Fibroblast of lung (primary cell): ENCODE measurements around the gene BTBD16.

Source experiments
- CTCF ChIP-seq, 2 donors: IDR thresholded peaks in 1 of 2; conservative IDR thresholded peaks in 1 of 2; 1 replicate in 1 of 2; 2 replicates in 1 of 2; pipeline ENCODE4 v1.5.1; 2011 to 2012; ENCODE audit warnings: low read length in 2 of 2, control low read depth in 1 of 2, inconsistent platforms in 1 of 2, low read depth in 1 of 2, mild to moderate bottlenecking in 1 of 2
- EZH2 ChIP-seq: IDR thresholded peaks from 2 replicates; pipeline ENCODE4 v1.5.1; 2012; ENCODE audit warnings: low read length, control low read depth, mild to moderate bottlenecking; ENCODE audit errors: missing control alignments

DNA sequence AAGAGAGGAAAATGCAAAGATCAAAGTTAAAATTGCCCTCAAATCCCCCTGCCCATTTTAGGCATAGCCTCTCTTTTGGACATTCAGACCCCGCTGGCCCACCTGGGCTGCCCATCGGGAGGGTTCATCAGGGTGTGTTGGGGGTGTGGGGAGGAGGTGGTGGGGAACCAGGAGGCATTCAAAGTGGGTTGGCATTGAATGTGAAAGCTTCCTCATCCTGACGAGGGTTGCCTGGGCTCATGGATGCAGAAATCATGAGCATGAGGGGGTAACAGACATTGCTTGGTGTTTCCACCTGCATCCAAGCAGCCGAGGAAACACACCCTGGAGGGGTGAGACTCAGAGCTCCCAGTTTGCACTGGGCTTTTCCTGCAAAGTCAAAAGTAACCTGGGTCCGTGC is 20.6 kb downstream of the BTBD16 start:
- TF ChIP-seq CTCF (conservative IDR thresholded peaks at IDR 0.05 in 1 of 2, IDR thresholded peaks at IDR 0.05 in 1 of 2; ENCODE audit: low read depth in 1 of 2, low read length in 2 of 2) (no peak), EZH2 (no peak)
